Fibroblast of peridontal ligament (primary cell): Measurements from ENCODE around the gene AARS2.
"Not testable (repeated sequence)": the region's sequence is repeated elsewhere in the genome, so short reads cannot be mapped to it uniquely, and the experiment has no call there.

ENCODE experiments used
- DNase-seq: peaks from one replicate; pipeline ENCODE4 v3.0.0-alpha.2; 2010; ENCODE audit errors: extremely low read depth

The AARS2 gene

GRCh38 chr6:44312901-44313788 is at the start of gene AARS2:
Gene AARS2, minus strand, starts transcription at chr6:44313347. Its CDS starts 24 bp downstream, at chr6:44313323.
- peak; percentile 83 for DNase-seq

- no peak for DNase-seq
Measured at GRCh38 chr6:44361947-44362346, 48.8 kb upstream of the AARS2 start.

DNA sequence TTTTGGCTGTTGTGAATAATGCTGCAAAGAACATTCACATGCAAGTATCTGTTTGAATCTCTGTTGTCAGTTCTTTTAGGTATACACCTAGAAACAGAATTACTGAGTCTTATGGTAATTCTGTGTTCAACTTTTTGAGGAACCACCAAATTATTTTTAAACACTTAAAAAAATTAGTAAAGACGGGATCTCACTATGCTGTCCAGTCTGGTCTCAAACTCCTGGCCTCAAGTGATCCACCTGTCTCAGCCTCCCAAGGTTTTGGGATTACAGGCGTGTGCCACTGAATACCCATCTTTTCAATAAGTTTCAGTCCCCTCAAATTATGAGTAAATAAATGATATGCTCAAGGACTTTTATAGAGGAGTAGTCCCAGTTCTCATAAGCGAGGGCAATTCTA is 46.8 kb upstream of the AARS2 start:
- no peak for DNase-seq

GRCh38 chr6:44356487-44356886 is 43.3 kb upstream of the AARS2 start:
- DNase-seq, result no peak

DNA sequence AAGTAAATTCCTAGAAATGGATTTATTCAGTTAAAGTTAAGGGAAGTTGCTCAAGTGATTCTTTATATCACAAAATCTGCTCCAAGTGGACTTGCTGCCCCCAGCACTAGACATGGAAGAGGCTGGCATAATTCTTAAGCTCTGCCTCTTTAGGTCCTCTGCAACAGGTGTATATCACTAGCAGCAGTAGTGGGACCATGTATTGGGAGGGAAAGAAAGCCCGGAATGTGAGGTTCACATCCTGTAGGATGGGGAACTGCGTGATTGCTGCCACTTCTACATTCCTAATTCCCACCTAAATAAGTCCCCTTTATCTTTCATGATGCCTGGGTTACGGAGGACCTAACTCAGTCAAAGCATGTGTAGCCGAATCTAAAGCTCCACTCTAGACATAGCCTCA is 42.5 kb upstream of the AARS2 start:
- no peak for DNase-seq

GRCh38 chr6:44353336-44353735 is 40.2 kb upstream of the AARS2 start:
- DNase-seq, result no peak

DNA sequence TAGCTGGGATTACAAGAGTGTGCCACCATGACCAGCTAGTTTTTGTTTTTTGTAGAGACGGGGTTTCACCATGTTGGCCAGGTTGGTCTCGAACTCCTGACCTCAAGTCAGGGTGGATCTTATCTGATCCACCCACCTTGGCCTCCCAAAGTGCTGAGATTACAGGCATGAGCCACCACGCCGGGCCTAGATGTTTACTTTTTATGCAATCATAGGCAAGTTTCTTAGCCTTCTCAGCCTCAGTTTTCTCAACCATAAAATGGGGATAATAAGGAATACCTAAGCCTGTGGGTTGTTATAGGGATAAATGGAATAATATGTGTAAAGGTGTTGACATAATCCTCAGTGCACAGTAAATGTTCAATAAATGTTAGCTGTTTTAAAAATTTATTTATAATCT is 39.1 kb upstream of the AARS2 start:
- no peak for DNase-seq

GRCh38 chr6:44350650-44350994 is 37.5 kb upstream of the AARS2 start:
- DNase-seq, result not testable (repeated sequence)

- DNase-seq, result no peak
Measured at GRCh38 chr6:44349904-44350649, 36.9 kb upstream of the AARS2 start.

- not testable (repeated sequence) for DNase-seq
Measured at GRCh38 chr6:44346818-44347217, 33.7 kb upstream of the AARS2 start.

DNA sequence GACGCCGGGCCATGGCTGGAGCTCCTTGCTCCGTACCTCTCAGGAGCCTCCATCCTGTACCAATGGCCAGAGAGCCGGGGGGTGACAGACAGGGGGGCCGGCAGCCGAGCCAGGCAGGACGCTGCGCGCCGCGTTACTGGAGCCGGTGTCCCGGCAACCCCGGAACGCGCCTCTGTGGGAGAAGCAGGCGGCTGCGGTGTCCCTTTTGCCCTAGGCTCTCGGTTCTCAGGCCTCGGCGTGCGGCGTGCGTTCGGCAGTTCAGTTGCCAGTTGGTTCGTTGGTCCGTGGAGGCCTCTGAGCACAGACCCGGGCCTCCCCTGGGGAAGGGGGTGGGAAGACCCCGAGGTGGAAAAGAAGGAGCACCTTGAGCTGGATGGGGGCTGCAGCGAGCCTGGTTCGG is 29.3 kb upstream of the AARS2 start, which contains the start of gene SPATS1:
Gene SPATS1, plus strand, starts transcription at position 162 of the 400 bp plus-strand sequence. CDS start 446 bp downstream, outside the sequence.
- DNase-seq, result no peak

- DNase-seq, result peak; percentile 27
Measured at GRCh38 chr6:44342052-44342451, 28.9 kb upstream of the AARS2 start.

- no peak for DNase-seq
Measured at GRCh38 chr6:44341095-44341890, 28.1 kb upstream of the AARS2 start.

DNA sequence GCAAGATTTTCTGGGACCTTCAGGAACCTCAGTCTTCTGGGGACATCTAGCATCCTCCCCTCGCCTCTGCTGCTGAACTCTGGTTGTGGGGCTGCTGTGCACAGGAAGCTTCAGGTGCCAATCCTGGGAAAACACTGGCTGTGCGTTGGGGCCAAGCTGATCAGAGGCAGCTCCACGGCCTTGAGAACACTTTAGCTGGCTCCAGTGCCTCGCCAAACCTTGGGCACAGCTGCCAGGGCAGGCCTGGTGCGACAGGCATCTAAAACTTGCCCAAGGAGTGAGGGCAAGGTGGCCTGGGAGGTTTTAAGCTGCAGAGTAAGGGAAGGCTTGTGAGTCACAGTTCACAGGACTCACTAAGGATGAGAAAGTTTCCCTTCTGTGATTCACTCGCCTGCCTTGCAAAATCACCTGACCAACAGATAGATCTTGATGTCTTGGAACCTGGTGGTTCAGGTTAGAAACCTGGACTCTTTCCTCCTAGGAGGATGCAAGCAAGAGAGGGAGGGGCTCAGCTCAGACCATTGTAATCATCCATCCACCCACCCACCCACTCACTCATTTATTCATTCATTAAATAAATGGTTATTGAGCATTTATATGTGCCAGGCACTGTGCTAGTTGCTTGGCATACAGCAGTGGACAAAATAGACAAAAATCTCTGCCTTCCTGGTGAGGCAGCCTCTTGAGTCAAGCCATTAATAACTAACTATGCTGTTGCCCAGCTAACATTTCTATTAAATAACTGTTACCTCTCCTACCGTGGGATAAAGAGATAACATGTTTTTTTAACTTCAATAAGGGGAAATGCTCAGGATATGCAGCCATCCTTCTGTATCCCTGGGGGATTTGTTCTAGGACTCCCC is 26.8 kb upstream of the AARS2 start:
- no peak for DNase-seq

GRCh38 chr6:44339301-44339700 is 26.2 kb upstream of the AARS2 start:
- no peak for DNase-seq

DNA sequence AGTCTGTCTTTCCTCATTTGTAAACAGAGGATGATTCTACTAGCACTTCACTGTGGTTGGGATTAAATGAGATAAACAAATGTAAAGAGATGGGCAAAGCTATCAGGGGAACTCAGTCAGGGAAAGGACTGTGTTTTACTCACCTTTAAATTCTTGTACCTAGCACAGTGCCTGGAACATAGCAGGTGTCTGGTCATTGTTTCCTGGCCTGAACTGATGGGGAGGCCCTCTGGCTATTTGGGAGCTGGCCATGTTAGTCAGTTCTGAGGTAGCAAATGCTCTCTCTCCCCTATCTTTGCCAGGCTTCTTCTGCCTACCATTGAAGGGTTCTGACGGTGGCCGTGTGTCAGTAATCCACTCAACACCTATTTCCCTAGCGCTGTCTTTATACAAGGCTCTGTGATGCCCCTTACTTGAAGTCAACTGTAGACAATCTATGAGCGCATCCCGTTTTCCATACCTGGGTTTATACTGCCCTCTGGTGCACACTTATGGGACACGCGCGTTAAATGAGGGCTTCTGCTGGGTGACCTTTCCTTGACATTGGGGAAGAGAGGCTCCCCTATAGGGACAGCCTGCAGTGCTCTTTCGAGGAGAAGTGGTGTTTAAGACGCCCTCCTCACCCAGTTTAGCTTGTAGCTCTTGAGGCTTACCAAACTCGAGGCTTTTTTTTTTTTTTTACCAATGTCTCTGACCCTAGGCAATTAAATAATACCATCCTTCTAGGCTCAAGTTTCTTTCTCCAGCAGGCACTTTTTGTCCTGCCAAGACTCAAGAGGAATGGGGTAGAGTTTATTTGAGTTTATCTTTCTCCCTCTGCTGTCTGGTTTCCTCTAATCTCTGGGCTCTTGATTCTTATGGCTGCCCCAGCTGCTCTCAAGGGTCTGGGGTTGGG is 25.3 kb upstream of the AARS2 start:
- peak; percentile 68 for DNase-seq

- DNase-seq, result no peak
Measured at GRCh38 chr6:44335631-44336030, 22.5 kb upstream of the AARS2 start.

GRCh38 chr6:44333942-44334341 is 20.8 kb upstream of the AARS2 start:
- no peak for DNase-seq

DNA sequence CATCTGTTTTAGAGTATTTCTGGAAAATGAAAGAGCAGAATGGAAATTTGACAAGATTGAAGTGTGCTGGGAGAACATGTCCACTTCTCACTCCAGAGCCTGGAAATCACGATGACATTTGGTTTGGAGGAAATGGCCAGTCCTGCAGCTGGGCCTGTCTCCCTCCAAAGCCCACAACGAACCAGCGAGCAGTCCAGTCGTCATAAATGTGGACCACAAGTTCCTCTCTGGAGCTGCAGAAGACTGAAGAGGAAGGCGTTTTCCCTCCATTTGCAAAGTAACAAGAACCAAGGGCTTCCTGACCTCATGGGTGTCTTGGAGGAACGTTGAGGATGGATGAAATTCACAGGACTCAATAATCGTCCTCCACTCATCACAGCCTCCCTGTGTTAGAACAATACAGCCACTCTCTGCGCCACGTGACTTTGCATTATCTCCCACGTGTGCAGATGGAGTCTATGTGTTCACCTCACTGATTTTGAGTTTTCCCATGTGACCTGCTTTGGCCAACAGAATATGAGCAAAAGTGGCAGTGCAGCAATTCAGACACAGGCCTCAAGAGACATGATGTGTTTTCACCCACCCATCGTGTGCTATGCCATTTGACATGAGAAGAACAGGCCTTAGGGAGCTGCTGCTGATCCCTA is 20.2 kb upstream of the AARS2 start:
- no peak for DNase-seq

GRCh38 chr6:44332585-44332984 is 19.4 kb upstream of the AARS2 start:
- DNase-seq, result no peak
